Upper lobe of left lung (tissue), 6 donors: ENCODE data around the gene SNCG. TPM values are rescaled to one million over a fixed set of nuclear protein-coding genes. Genes with fewer than 3 reads are reported as not detected.
A peak's percentile ranks its signal among the peaks of the same experiment; 100 is the strongest.
"Not testable (repeated sequence)": the region's sequence is repeated elsewhere in the genome, so short reads cannot be mapped to it uniquely, and the experiment has no call there.

Experiments used
- ATAC-seq, 2 donors: fragments of 200-7000 bp; cut with Tn5 transposase; one replicate each; pipeline ENCODE4 v1.9.1; 2022; ENCODE audit warnings: mild to moderate bottlenecking in 2 of 2, moderate library complexity in 2 of 2; ENCODE audit not compliant: low FRiP score in 2 of 2
- DNase-seq, 2 donors: peaks; one replicate each; pipeline ENCODE4 v3.0.0-alpha.2; 2019 to 2020
- H3K27ac ChIP-seq, 4 donors: fragments of 200-600 bp; sonication (generic); one replicate each; pipeline ENCODE4 v1.5.1; 2016 to 2019
- H3K27me3 ChIP-seq, 4 donors: fragments of 200-600 bp; sonication (generic); one replicate each; pipeline ENCODE4 v1.5.1; 2017 to 2019
- H3K36me3 ChIP-seq, 4 donors: fragments of 200-600 bp; sonication (generic); one replicate each; pipeline ENCODE4 v1.5.1; 2016 to 2019
- H3K4me1 ChIP-seq, 4 donors: fragments of 200-600 bp; sonication (generic); one replicate each; pipeline ENCODE4 v1.5.1; 2018 to 2019
- H3K4me3 ChIP-seq, 4 donors: fragments of 200-600 bp; sonication (generic); one replicate each; pipeline ENCODE4 v1.5.1; 2017 to 2019; ENCODE audit warnings: mild to moderate bottlenecking in 2 of 4, moderate library complexity in 1 of 4
- H3K9me3 ChIP-seq, 4 donors: fragments of 200-600 bp; sonication (generic); one replicate each; pipeline ENCODE4 v1.5.1; 2018 to 2019
- EP300 ChIP-seq, 4 donors: sonication (generic); formaldehyde crosslinking; IDR thresholded peaks; one replicate each; pipeline ENCODE4 v1.5.1; 2017; ENCODE audit warnings: antibody characterized with exemption in 4 of 4, control low read depth in 2 of 4
- POLR2A ChIP-seq, 4 donors: fragments of 450-650 bp; IDR thresholded peaks; one replicate each; pipeline ENCODE4 v1.5.1; 2016 to 2017; ENCODE audit warnings: antibody characterized with exemption in 4 of 4, mild to moderate bottlenecking in 2 of 4
- POLR2AphosphoS5 ChIP-seq, 2 donors: sonication (generic); formaldehyde crosslinking; IDR thresholded peaks; one replicate each; pipeline ENCODE4 v1.5.1; 2017; ENCODE audit warnings: antibody characterized with exemption in 2 of 2
- WGBS, 2 donors: methylation state at CpG; one replicate each; pipeline ENCODE4 v1.1.5; 2017 to 2018; 5-methylcytosine and 5-hydroxymethylcytosine counted together
- total RNA-seq, 6 donors: library from RNA; depleted of rRNA in 4 of 6; stranded (reverse); fragments of >200 nt in 4 of 6; gene quantifications; one replicate each; pipeline versions ENCODE4 v1.1.0 to v1.2.1, GENCODE V29; 2016 to 2021
- TF ChIP-seq, protein P1 (sequence below), 6 experiments: fragments of 450-650 bp in 4 of 6; fragments of 200-600 bp in 2 of 6; sonication (generic) in 2 of 6; IDR thresholded peaks; one replicate each; pipeline ENCODE4 v1.5.1; 2016 to 2019; ENCODE audit warnings: antibody characterized with exemption in 6 of 6
- donor health status: DM: no; HTN: no; CAD: no; lungs with moderate emphysema.
- donor health status: DM: no; HTN: yes; CAD: no; lungs with severe emphysema.

The SNCG gene
- total RNA-seq, 6 donors from 2014 or later = 2.9 to 24.7 (median 6.4) TPM; not detected in 1

- TF ChIP-seq, protein P1, sequence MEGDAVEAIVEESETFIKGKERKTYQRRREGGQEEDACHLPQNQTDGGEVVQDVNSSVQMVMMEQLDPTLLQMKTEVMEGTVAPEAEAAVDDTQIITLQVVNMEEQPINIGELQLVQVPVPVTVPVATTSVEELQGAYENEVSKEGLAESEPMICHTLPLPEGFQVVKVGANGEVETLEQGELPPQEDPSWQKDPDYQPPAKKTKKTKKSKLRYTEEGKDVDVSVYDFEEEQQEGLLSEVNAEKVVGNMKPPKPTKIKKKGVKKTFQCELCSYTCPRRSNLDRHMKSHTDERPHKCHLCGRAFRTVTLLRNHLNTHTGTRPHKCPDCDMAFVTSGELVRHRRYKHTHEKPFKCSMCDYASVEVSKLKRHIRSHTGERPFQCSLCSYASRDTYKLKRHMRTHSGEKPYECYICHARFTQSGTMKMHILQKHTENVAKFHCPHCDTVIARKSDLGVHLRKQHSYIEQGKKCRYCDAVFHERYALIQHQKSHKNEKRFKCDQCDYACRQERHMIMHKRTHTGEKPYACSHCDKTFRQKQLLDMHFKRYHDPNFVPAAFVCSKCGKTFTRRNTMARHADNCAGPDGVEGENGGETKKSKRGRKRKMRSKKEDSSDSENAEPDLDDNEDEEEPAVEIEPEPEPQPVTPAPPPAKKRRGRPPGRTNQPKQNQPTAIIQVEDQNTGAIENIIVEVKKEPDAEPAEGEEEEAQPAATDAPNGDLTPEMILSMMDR (IDR thresholded peaks at IDR 0.05) = no peak
- TF ChIP-seq POLR2AphosphoS5 (IDR thresholded peaks at IDR 0.05) (no peak), POLR2A (IDR thresholded peaks at IDR 0.05) (no peak), EP300 (IDR thresholded peaks at IDR 0.05) (no peak)
- H3K4me3 ChIP-seq = no peak overlapping the region
- peaks cover 5 to 11% (median 9%) of the 10 kb centered on the region in 4 donors for H3K4me1 ChIP-seq
- H3K27ac ChIP-seq = no peak overlapping the region
- DNase-seq (no peak), ATAC-seq (no peak)
- H3K9me3 ChIP-seq = no peaks in the 10 kb centered on the region
- no peaks in the 10 kb centered on the region for H3K27me3 ChIP-seq
- H3K36me3 ChIP-seq = peaks cover 0 to 29% (median 0%) of the 10 kb centered on the region in 4 donors
These were observed 13.9 kb upstream of the SNCG start for GRCh38 chr10:86944471-86944870.

DNA sequence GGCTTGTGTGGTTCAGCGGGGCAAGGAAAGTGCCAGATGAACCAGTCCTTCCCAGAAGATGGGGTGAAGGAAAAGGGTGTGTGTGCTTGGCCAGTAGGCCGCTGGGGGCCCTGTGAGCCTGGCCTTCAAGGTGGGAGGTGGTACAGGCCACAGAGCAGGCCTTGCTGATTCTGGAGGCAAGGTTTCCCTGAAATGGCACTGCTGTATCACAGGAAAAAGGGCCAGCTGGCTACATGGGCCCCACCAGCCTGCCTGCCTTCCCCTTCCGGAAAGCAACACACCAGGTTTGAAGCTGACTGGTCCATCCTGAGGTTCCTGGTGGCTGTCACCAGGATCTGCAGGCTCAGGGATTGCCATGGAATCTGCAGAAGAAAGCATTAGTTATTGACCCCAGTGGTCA, 13.5 kb upstream of the SNCG start:
- Histone ChIP-seq H3K4me3 (no peak overlapping the region), H3K27ac (no peak overlapping the region), H3K27me3 (no peaks in the 10 kb centered on the region), H3K9me3 (no peaks in the 10 kb centered on the region), H3K4me1 (peaks cover 4 to 8% (median 5%) of the 10 kb centered on the region in 4 donors), H3K36me3 (peaks cover 0 to 29% (median 0%) of the 10 kb centered on the region in 4 donors)
- DNase-seq (no peak), ATAC-seq (no peak)
- WGBS, 2 donors = 81 to 88% methylated on average over 3 of the region's 3 CpGs
- TF ChIP-seq POLR2A (IDR thresholded peaks at IDR 0.05) (no peak), EP300 (IDR thresholded peaks at IDR 0.05) (no peak), POLR2AphosphoS5 (IDR thresholded peaks at IDR 0.05) (no peak)
- TF ChIP-seq, protein P1 (IDR thresholded peaks at IDR 0.05) = no peak

DNA sequence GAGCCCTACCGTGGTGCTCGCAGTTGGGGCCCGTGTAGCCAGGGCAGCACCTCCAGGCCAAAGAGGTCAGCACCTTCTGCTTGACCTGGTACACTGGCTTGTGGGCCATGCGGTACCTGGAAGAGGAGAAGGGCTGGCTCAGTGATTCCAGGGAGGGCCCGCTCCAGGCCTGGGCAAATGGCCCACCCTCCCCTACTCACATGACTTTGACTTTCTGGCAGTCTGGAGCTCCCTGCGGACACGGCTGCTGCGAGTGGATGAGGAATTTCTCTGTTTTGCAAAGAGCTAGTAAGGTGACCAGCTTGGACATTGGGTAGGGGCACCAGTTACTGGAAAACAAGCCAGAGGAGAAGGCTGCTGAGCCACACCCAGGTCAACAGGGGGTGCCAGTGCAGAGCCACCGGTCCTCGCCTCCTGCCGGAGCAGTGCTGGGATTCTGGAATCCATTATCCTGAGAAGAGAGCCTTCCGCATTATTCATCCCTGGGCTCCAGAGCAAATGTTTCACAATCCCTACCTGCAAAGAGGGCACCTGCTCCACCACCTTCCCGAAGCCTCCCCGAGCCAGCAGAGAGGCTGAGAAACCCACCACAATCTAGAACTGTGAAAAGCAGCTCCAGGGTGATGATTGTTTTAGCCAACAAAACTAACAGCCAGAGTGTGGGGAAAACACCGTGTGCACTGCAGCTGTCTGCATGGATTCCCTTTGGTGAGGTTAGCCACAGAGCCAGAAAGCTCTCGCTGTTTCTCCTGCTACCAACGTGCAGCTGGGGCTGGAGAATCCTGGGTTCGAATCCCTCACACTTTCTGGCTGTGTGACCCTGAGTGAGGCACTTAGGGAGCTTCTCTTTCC, 12.8 kb upstream of the SNCG start:
- no peak overlapping the region for H3K27ac ChIP-seq
- ATAC-seq = peak in 1 of 2 donors; percentile 20

GRCh38 chr10:86946213-86947155, 11.9 kb upstream of the SNCG start:
- ATAC-seq = no peak
- WGBS, 2 donors = 76 to 86% methylated on average over 12 to 13 of the region's 13 CpGs
- TF ChIP-seq, protein P1 (IDR thresholded peaks at IDR 0.05) = no peak
- TF ChIP-seq POLR2AphosphoS5 (IDR thresholded peaks at IDR 0.05) (no peak), EP300 (IDR thresholded peaks at IDR 0.05) (no peak), POLR2A (IDR thresholded peaks at IDR 0.05) (no peak)

More for the DNA sequence above, 12.8 kb upstream of the SNCG start:
- Histone ChIP-seq H3K4me3 (no peak overlapping the region), H3K27me3 (no peaks in the 10 kb centered on the region), H3K4me1 (peaks cover 5 to 9% (median 8%) of the 10 kb centered on the region in 4 donors), H3K36me3 (peaks cover 0 to 29% (median 0%) of the 10 kb centered on the region in 4 donors), H3K9me3 (no peaks in the 10 kb centered on the region)
- WGBS, 2 donors = 57 to 77% methylated on average over 6 to 18 of the region's 18 CpGs
- TF ChIP-seq POLR2A (IDR thresholded peaks at IDR 0.05) (no peak), POLR2AphosphoS5 (IDR thresholded peaks at IDR 0.05) (no peak), EP300 (IDR thresholded peaks at IDR 0.05) (no peak)
- TF ChIP-seq, protein P1 (IDR thresholded peaks at IDR 0.05) = no peak
- peak in 1 of 2 donors; percentile 18 for DNase-seq

DNA sequence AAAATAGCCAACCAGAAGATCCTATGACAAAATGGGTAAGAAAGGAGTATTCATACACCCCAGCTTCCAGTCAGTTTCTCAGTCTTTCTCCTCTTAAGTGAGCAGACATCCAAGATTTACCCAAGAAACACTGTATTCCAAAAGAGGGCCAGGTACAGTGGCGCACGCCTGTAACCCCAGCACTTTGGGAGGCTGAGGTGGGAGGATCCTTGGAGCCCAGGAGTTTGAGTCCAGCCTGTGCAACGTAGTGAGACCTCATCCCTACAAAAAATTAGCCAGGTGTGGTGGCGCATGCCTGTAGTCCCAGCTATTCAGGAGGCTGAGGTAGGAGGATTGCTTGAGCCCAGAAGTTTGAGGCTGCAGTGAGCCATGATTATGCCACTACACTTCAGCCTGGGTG, 10.6 kb upstream of the SNCG start:
- Histone ChIP-seq H3K36me3 (peaks cover 0 to 17% (median 0%) of the 10 kb centered on the region in 4 donors), H3K4me1 (peaks cover 5 to 20% (median 10%) of the 10 kb centered on the region in 4 donors)
- WGBS, 2 donors = 88 to 97% methylated on average over 4 of the region's 4 CpGs
- H3K27me3 ChIP-seq, H3K9me3 ChIP-seq, H3K27ac ChIP-seq, H3K4me3 ChIP-seq, DNase-seq, ATAC-seq: not testable (repeated sequence)

More at GRCh38 chr10:86946213-86947155, 11.9 kb upstream of the SNCG start:
- Histone ChIP-seq H3K4me1 (peaks cover 5 to 15% (median 10%) of the 10 kb centered on the region in 4 donors), H3K27ac (no peak overlapping the region), H3K9me3 (no peaks in the 10 kb centered on the region), H3K36me3 (peaks cover 0 to 26% (median 0%) of the 10 kb centered on the region in 4 donors), H3K4me3 (no peak overlapping the region), H3K27me3 (no peaks in the 10 kb centered on the region)
- DNase-seq = peak in 1 of 2 donors; percentile 22
